GM19099 (cell line): ENCODE data around the gene KIF22.

Source experiments
- POLR2A ChIP-seq: IDR thresholded peaks from 3 replicates; pipeline ENCODE4 v1.6.1; 2011; ENCODE audit warnings: low read depth; ENCODE audit not compliant: insufficient read length; ENCODE audit errors: extremely low read depth

KIF22 gene

GRCh38 chr16:29809031-29809747 is 18.6 kb downstream of the KIF22 start:
- TF ChIP-seq POLR2A = no peak

GRCh38 chr16:29809850-29810698 is 19.5 kb downstream of the KIF22 start:
- no peak for TF ChIP-seq POLR2A

DNA sequence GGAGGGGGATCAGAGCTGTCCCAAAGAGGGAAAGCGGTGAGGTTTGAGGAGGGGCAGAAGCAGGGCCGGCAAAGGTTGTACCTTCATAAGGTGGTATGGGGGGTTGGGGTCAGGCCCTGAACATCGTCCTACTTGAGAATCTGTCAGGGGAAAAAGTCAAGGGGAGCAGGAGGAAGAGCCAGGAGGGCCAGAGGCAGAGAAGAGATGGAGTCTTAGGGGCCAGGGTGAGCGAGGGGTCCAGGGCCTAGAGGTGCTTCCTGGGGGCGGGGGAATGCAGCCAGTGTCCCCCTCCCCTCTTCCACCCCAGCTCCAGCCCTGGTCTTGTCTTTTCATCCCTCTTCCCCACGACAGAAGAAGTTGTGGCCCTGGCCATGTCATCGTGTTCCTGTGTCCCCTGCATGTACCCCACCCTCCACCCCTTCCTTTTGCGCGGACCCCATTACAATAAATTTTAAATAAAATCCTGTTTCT is 20.2 kb downstream of the KIF22 start:
- TF ChIP-seq POLR2A = no peak

DNA sequence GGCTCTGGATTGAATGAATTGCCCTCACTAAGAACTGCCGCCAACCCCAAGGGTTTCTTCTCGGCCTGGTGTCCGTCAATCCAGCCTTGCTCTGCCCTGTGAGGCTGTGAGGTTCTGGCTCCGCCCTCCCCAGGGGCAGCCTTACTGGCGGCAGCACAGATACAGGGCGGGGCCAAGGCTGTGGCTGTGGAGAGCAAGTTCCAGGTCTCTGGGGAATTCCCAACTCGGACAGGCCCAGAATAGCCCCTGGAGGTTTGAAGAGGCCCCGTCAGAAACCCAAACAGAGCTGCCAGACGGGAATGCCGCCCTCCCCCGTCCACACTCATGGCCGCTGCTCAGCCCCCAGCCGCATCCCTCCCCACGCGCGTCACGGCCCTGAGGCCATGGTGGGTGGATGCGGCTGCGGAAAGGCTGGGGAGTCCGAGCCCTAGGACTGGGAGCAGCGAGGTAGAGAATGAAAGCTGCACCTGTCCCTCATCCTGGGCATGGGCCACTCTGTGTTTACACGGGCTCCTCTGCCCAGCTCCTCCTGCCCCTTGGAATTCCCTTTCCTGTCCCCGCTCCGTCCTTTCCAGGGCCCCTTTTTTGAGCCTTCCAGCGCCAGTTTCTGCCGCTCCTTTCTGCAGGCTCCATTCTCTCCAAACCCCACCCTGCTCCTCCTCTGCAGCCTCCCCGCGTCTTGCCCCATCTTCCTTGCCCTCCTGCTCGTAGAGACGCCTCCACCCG is 20.8 kb downstream of the KIF22 start:
- peak; percentile 12 for TF ChIP-seq POLR2A

DNA sequence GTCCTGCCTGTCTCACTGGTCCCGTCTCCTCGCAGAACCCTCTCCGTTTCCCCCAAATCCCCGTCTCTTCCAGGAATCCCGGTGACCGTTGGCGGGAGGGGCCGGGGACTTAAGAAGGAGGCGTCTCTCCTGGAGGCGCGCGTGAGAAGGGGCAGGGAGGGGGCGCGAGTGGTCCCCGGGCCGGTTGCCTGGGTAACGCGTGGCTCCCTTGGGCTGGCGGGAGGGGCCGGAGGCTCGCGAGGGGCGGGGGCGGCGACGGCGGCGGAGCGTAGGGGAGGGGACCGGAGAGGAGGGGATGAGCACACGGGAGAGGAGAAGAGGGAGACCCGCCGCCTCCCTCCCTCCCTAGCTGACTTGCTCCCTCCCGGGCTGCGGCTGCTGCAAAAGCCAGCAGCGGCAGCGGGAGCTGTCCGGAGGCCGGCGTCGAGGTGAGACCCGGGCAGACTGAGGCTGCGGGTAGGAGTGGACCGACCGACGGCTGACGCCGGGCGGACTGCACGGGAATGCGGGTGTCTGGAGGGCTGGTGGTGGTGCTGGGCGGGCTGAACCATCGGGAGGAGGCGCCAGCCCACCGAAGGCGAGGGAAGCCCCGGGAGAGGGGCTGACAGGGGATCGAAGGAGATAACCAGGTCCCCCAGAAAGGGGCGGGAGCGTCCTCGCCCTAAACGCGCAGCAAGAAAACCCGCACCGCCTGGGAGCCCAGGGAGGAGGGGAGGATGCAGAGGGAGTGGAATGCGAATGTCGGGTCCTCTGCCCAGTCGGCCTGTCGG is 21.5 kb downstream of the KIF22 start, which contains the start of gene PRRT2:
Gene PRRT2 (plus strand): TSS at position 298 of the 770 bp plus-strand sequence. CDS start 862 bp downstream, outside the sequence.
- TF ChIP-seq POLR2A = no peak

DNA sequence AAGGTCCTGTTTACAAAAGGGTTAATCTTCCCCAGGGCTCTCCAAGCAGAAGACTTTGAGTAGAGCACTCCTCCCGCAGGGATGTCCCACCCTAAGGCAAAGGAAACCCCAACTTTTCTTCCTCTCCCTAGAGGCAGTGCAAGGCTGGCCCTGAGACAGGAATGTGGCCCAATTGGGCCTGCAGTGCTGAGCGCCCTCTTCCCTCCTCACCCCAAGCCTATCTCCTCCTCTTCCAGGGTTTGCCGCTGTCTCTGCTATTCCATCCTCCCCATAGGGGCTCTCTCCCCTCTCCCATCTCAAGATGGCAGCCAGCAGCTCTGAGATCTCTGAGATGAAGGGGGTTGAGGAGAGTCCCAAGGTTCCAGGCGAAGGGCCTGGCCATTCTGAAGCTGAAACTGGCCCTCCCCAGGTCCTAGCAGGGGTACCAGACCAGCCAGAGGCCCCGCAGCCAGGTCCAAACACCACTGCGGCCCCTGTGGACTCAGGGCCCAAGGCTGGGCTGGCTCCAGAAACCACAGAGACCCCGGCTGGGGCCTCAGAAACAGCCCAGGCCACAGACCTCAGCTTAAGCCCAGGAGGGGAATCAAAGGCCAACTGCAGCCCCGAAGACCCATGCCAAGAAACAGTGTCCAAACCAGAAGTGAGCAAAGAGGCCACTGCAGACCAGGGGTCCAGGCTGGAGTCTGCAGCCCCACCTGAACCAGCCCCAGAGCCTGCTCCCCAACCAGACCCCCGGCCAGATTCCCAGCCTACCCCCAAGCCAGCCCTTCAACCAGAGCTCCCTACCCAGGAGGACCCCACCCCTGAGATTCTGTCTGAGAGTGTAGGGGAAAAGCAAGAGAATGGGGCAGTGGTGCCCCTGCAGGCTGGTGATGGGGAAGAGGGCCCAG is 22.4 kb downstream of the KIF22 start:
- TF ChIP-seq POLR2A = no peak

DNA sequence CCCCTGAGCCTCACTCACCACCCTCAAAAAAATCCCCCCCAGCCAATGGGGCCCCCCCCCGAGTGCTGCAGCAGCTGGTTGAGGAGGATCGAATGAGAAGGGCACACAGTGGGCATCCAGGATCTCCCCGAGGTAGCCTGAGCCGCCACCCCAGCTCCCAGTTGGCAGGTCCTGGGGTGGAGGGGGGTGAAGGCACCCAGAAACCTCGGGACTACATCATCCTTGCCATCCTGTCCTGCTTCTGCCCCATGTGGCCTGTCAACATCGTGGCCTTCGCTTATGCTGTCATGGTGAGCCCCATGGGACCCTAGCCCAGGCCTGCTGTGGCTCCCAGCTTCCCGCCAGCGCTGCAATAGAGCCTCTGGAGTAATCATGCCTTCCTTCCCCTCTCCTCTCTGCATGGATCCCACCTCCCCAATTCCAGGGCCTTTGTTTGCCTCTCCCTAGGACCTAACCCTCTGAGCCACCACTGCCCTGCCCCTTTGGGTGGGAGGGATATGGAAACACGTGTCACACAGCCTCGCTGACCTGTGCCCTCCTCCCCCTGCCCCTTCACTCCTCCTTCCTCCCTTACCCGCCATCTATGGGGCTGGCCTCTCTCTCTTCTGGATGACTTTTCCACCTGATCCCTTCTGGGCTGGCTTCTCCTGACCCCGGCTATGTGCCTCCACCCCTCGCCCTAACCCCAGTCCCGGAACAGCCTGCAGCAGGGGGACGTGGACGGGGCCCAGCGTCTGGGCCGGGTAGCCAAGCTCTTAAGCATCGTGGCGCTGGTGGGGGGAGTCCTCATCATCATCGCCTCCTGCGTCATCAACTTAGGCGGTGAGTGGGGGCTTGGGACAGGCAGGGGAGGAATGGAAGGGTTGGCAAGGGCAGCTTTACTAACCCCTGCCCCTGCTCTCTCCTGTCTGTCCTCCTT is 23.4 kb downstream of the KIF22 start:
- TF ChIP-seq POLR2A = no peak

DNA sequence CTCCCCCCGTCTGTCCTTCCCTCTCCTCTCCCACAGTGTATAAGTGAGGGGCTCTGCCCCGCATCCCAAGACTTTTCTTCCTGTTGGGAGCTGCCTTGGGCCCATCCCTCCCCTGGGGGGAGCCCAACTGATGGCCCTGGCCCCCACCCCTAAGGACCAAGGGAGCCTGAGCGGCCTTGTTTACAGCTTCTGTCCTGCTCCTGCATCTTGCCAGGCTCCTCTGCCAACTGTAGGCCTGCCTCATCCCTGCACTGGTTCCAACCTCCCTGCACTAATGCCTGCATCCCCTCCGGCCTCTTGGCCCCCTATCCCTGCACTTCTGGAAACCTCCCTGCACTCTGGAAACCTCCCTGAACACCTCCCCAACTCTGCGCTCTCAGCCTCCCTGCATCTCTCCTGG is 24.0 kb downstream of the KIF22 start:
- TF ChIP-seq POLR2A = no peak

- no peak for TF ChIP-seq POLR2A
Observed at GRCh38 chr16:29815032-29815721, 24.6 kb downstream of the KIF22 start.

DNA sequence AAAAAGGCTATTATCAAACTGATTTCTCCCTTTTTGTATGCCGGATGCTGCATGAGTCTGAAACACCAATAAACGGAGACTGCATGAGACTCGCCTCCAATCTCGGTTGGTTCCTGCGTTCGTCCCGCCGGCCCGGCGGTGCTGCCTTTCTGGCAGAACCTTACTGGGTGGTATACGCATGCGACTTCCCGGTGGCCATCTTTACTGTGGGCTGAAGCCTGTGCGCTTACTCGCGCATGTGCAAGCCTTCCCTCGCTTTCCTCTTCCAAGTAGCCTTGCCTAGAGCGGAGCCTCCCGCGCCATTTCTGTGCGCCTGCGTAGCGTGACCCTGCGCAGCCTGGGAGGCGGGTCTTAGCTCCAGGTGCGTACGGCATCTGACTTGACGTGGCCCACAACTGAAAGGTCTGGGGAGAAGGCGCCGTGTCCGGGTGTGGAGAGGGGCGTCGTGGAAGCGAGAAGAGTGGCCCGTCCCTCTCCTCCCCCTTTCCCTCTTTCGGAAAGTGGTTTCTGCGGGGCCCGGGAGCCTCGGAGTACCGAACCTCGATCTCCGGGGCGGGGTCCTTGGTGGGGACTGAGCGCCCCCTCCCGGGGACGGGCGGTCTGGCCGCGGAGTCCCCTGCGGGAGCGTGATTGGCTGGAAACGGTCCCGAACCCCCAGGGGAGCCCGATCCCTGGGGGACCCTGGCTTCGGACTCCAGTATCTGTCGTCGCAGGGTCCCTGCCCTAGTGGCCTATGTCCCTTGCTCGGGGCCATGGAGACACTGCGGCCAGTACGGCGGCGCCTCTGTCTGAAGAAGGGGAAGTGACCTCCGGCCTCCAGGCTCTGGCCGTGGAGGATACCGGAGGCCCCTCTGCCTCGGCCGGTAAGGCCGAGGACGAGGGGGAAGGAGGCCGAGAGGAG is 25.5 kb downstream of the KIF22 start, which contains the start of gene PAGR1:
Gene PAGR1 (plus strand): TSS at position 360 of the 901 bp plus-strand sequence. CDS start 374 bp downstream, at position 734.
- TF ChIP-seq POLR2A = peak; percentile 90
